Measurements from ENCODE around the gene UTP18.

The UTP18 gene

DNA sequence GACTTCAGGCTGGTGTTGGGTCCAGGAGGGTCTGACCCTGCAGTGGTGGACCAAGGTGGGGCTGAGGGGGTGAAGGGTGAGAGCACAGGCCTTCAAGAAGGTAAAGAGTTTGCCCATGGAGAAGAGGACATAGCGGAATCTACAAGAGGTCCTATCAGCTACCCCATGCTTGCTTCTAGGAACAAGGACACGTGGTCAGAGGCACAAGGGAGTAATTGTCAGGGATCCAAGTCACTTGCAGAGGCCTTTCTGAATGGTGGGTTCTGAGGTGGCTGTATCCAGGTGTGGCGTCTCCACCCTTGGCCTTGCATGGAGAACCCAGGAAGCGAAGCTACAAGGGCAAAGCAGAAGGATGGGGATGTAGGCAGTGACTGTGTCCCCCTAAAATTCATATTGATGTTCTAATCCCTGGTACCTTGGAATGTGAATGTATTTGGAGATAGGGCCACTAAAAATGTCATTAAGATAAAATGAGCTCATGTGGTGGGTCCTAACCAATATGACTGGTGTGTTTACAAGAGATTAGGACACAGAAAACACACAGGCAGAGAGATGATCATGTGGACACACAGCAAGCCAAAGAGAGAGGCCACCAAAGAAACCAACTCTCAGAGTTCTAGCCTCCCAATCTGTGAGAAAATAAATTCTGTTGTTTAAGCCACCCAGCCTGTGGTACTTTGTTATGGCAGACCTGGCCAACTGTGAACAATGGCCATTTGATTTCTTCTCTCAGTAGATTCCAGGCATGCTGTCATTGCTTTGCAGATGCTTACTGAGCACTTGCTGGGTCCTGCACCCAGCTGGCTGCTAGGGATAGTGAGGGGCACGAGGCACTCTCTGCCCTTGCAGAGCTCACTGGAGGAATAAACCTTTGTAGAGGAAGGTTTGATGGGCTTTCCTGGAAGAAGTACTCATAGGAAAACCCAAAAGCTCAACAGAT, 75.8 kb downstream of the UTP18 start:
- DNase-seq: no peak

DNA sequence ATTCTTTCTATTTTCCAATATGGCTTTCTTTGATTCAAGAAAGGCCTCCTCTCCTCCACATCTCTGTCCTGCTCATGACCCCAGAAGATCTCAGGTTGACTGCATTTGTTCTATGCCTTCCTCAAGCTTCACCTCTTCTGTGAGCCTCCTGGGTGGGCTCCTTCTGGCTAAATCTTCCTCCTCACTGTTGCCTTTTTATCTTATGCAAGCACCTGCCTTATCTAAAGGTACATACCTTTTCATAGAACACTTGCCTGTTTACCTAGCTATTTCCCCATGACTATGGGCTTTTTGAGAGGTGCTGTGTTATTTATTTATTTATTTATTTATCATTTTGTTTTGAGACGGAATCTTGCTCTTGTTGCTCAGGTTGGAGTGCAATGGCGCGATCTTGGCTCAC, 81.1 kb downstream of the UTP18 start:
- DNase-seq: no peak

DNA sequence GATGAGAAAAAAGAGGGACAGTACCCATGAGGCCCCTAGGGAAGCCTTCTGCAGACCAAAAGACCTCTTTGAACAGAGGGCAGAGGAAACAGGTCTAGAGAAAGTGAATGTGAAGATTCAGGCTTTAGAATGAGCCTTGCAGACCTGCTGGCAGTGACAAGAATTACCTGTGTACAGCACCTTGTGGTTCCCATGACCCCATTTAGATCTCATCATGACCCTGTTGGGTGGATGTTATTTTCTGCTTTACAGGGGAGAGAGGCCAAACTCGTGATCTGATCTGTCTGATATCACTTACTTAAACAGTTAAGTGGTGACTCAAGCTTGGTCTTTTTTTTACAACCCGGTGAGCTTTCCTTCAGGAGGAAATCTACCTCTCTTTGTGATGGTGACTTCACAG, 81.9 kb downstream of the UTP18 start:
- no peak for DNase-seq

DNA sequence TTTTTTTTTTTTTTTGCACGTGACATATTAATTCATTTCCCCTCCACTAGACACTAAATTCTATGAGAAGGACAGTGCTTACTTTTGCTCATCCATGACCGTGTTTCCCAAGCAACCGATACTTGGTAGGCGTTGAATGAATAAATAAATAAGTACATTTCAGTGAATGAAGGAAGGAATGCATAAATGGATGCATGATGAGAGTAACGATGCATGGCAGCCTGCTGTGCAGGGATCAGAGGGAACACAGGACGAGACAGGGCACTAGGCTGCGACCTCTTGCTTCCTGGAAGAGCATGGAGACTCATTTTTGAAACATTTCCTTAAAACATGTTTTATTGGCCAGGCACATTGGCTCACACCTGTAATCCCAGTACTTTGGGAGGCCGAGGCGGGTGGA, 84.2 kb downstream of the UTP18 start:
- no peak for DNase-seq

DNA sequence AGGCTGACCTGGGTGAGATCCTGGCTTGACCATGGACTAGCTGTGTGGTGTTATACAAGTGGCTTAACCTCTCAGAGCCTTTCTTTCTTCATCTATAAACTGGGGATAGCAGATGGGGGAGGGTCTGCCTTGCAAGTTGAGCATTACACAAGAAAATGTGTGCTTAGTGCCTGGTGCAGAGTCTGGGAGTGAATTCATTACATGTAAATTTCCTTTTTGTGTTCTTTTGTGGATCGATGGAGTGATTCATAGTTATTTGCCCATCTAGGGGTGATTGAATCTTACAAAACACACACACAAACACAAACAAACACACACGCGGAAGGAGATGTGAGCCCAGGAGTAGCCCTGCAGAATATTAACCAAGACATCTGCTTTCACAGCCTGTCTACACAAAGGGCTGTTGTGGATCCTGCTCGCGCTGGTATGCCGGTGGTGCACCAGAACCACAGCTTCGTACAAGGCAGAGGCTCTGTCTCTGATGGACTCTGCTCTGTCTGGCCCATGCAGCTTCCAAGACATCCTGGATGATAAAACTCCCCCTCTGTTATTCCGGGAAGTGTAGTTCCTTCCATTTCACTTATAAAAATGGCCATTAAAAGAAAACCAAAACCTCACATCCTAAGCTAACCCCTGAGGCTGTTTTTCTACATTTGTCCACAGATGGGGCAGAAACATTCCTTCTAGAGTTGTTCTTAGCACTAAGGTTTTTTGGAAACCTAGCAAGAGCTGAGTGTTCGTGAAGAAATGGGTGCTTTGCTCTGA, 86.1 kb downstream of the UTP18 start:
- no peak for DNase-seq
